NCI-H1105 (cell line): ENCODE results near the gene CD55.
A peak's percentile ranks its signal among the peaks of the same experiment; 100 is the strongest.

Source experiments
- DNase-seq: peaks from one replicate; lab custom pipeline; 2025; lab: John Stamatoyannopoulos, UW

CD55 gene

GRCh38 chr1:207362962-207363860 lies 41.7 kb downstream of the CD55 start:
- DNase-seq = no peak

DNA sequence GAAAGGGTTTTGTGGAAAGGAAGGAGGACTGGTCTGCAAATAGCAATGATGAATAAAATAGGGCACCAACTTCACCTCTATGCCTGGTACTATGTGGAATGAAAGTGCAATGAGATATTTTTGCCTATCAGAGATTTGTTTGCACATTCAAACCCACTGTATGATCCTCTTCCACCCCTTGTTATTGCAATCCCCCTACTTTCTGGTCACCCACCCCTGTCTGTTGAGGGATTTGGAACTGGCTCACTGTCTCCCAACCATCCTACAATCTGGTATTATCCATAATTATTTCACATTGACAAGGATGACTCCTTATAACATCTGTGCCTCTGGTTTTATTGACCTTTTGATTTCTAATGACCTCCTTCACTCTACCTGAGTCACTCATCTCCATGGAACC lies 42.4 kb downstream of the CD55 start:
- DNase-seq = no peak

DNA sequence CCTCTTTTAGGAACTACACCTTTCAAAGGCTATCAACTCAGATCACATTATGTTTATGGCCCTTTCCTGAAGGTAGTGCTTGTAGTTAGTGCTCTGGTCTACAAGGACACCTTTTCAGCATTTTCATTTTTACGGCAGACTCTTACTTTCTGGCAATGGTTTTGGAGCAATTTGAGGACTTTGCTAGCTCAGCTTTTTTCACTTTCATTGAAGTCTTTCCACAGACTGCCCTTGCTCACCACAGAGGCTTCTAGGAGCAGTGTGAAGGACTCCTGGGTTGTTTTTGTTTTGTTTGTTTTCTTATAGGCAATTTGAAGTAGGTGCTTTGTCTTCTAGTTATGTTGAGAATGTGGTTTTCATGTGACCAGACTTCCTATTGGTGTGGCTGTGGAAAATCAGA lies 43.1 kb downstream of the CD55 start:
- no peak for DNase-seq

DNA sequence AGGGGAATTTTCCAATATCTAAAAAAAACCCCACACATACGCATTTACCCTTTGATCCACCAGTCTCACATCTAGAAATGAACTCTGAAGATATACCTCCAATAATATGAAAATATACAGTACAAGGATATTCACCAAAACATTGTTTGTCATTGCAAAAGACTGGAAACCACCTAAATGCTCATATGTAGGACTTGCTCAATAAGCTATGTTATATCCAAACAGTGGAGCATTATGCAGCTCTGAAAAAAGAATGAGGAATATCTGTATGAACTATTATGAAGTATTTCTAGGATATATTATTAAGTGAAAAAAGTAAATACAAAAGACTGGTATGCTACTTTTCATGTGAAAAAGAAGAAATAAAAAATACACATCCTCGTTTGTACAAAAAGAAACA lies 43.6 kb downstream of the CD55 start:
- DNase-seq = no peak

- DNase-seq = no peak
Measured at GRCh38 chr1:207366022-207366421, 44.5 kb downstream of the CD55 start.

DNA sequence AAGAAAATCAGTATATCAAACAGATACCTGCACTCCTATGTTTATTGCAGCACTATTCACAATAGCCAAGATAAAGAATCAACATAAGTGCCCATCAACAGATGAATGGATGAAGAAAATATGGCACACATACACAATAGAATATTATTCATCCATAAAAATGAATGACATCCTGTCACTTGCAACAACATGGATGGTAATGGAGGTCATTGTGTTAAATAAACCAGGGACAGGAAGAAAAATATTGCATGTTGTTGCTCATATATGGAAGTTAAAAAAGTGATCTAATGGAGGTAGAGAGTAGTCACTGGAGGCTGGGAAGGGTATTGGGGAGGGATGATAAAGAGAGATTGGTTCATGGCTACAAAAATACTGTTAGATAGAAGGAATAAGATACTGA lies 67.2 kb downstream of the CD55 start:
- no peak for DNase-seq

GRCh38 chr1:207389728-207390464 lies 68.4 kb downstream of the CD55 start:
- DNase-seq = no peak

DNA sequence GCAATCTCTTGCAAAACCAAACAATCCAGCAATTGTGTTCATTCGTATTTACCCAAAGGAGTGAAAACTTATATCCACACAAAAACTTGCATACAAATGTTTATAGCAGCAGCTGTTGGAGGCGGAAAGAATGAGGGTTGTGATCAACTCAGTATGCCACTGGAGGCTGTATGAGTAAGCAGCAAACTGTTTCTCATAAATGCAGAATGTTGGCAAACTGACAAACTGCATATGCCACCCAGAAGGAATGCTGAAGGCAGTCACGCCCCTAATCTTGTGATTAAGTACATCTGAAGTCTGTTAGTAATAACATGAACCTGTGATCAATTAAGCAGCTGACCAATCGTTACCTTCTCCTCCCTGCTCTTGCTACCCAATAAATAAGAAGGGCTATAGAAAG lies 72.1 kb downstream of the CD55 start:
- DNase-seq = no peak

GRCh38 chr1:207396168-207396746 lies 74.8 kb downstream of the CD55 start:
- DNase-seq = no peak

GRCh38 chr1:207397525-207397926 lies 76.0 kb downstream of the CD55 start:
- DNase-seq = no peak

DNA sequence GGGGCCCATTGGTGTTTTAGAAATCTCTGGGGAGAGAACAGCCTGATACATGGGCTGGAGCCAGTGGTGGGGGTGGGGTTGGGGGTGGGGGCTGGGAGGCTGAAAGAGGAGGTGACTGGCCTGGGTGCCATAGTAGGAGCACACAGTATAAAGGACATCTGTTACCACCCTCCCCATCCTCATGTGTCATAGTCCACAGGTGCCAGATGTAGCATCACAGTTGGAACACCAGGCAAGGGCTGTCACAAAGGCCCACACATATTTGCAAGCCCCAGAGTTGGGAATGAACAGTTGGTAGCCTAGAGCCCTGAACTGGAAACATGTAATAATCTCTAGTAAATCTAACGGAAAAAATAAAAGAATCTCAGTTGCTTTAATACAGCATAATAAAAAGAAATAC lies 77.5 kb downstream of the CD55 start:
- DNase-seq = no peak

- DNase-seq = no peak
Measured at GRCh38 chr1:207401578-207401977, 80.1 kb downstream of the CD55 start.

- DNase-seq = no peak
Measured at GRCh38 chr1:207402744-207403143, 81.3 kb downstream of the CD55 start.

DNA sequence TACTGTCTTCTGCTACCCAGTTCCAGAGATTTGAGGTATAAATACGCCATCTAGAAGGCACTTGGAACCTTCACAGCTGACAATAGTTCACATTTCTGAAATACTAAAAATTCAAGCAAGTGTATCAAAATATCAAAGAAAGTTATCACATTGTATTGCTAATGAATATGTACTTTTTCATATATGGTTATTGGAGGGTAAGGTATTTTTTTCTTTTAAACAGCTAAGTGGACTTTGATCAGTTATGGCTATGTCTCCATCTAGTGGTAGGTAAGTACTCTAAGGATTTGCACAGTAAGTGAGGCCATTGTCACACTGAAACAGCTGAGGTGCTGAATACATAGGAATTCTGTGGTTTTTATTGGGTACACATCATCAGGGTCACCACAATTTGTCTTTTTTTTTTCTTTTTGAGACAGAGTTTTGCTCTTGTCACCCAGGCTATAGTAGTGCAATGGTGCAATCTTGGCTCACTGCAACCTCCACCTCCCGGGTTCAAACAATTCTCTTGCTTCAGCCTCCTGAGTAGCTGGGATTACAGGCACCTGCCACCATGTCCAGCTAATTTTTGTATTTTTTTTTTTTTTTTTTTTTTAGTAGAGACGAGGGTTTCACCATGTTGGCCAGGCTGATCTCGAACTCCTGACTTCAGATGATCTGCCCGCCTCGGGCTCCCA lies 83.5 kb downstream of the CD55 start:
- DNase-seq = peak; percentile 53

- DNase-seq = no peak
Measured at GRCh38 chr1:207405814-207406213, 84.3 kb downstream of the CD55 start.

DNA sequence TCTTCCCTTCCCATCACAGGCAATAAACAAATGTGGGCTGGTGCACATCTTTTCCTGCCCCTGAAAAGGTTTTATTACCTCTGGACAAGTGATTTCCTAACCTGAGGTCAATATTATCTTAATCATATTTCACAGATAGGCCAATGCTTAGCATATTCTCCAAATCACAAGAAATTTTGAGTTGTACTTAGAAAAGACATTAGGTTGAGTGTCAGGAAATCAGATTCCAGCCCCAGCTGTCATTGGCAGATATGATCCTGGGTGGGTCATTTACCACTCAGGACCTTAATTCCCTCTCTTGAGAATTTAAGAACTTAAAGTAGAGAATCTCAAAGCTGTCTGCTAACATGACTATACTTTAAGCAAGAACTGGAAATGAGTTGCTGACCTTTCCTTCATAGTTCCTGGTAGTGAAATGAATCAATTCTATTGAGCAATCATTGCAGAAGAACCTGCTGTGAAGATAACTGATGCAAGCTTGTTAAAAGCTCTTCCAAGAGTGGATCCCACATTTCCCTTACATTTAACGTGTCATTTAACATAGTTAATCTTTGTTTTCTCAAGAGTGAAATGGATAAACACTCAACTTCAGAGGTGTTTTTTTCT lies 86.3 kb downstream of the CD55 start:
- no peak for DNase-seq
